ENCODE data around the gene TMEM132D.

TMEM132D gene

GRCh38 chr12:129079719-129080118 is 824.1 kb downstream of the TMEM132D start:
- no peak overlapping the region for H3K4me3 ChIP-seq (ENCODE audit: low read length in 2 of 2)
- no peak overlapping the region for H3K9ac ChIP-seq (ENCODE audit: low read length in 2 of 2)
- H3K27me3 ChIP-seq (ENCODE audit: control insufficient read depth in 1 of 2, insufficient read depth in 2 of 2, low read length in 2 of 2): peaks cover 0 to 2% of the 10 kb centered on the region in 2 donors
- no peaks in the 10 kb centered on the region for H3K36me3 ChIP-seq (ENCODE audit: control insufficient read depth in 2 of 2, insufficient read depth in 2 of 2, low read length in 2 of 2)
- no peak overlapping the region for H3K27ac ChIP-seq (ENCODE audit: low read length)
- H3K9me3 ChIP-seq (ENCODE audit: control insufficient read depth in 2 of 2, low read length in 2 of 2): no peaks in the 10 kb centered on the region
- H3K4me1 ChIP-seq (ENCODE audit: control insufficient read depth, insufficient read depth, low read length): no peaks in the 10 kb centered on the region

GRCh38 chr12:129076441-129077320 is 827.1 kb downstream of the TMEM132D start:
- Histone ChIP-seq H3K4me3 (ENCODE audit: low read length in 2 of 2) (no peak overlapping the region), H3K36me3 (ENCODE audit: control insufficient read depth in 2 of 2, insufficient read depth in 2 of 2, low read length in 2 of 2) (no peaks in the 10 kb centered on the region), H3K9me3 (ENCODE audit: control insufficient read depth in 2 of 2, low read length in 2 of 2) (no peaks in the 10 kb centered on the region), H3K27ac (ENCODE audit: low read length) (no peak overlapping the region), H3K9ac (ENCODE audit: low read length in 2 of 2) (no peak overlapping the region), H3K27me3 (ENCODE audit: control insufficient read depth in 1 of 2, insufficient read depth in 2 of 2, low read length in 2 of 2) (peaks cover 0 to 2% of the 10 kb centered on the region in 2 donors), H3K4me1 (ENCODE audit: control insufficient read depth, insufficient read depth, low read length) (no peaks in the 10 kb centered on the region)

GRCh38 chr12:129075460-129076208 is 828.2 kb downstream of the TMEM132D start:
- H3K9me3 ChIP-seq (ENCODE audit: control insufficient read depth in 2 of 2, low read length in 2 of 2): no peaks in the 10 kb centered on the region
- H3K4me1 ChIP-seq (ENCODE audit: control insufficient read depth, insufficient read depth, low read length): no peaks in the 10 kb centered on the region
- no peak overlapping the region for H3K4me3 ChIP-seq (ENCODE audit: low read length in 2 of 2)
- H3K27ac ChIP-seq (ENCODE audit: low read length): no peak overlapping the region
- H3K9ac ChIP-seq (ENCODE audit: low read length in 2 of 2): no peak overlapping the region
- H3K27me3 ChIP-seq (ENCODE audit: control insufficient read depth in 1 of 2, insufficient read depth in 2 of 2, low read length in 2 of 2): peaks cover 0 to 2% of the 10 kb centered on the region in 2 donors
- H3K36me3 ChIP-seq (ENCODE audit: control insufficient read depth in 2 of 2, insufficient read depth in 2 of 2, low read length in 2 of 2): no peaks in the 10 kb centered on the region

GRCh38 chr12:129074379-129074778 is 829.4 kb downstream of the TMEM132D start:
- H3K36me3 ChIP-seq (ENCODE audit: control insufficient read depth in 2 of 2, insufficient read depth in 2 of 2, low read length in 2 of 2): no peaks in the 10 kb centered on the region
- no peak overlapping the region for H3K9ac ChIP-seq (ENCODE audit: low read length in 2 of 2)
- H3K9me3 ChIP-seq (ENCODE audit: control insufficient read depth in 2 of 2, low read length in 2 of 2): no peaks in the 10 kb centered on the region
- peaks cover 0 to 2% of the 10 kb centered on the region in 2 donors for H3K27me3 ChIP-seq (ENCODE audit: control insufficient read depth in 1 of 2, insufficient read depth in 2 of 2, low read length in 2 of 2)
- no peak overlapping the region for H3K27ac ChIP-seq (ENCODE audit: low read length)
- H3K4me3 ChIP-seq (ENCODE audit: low read length in 2 of 2): no peak overlapping the region
- no peaks in the 10 kb centered on the region for H3K4me1 ChIP-seq (ENCODE audit: control insufficient read depth, insufficient read depth, low read length)

- no peaks in the 10 kb centered on the region for H3K36me3 ChIP-seq (ENCODE audit: control insufficient read depth in 2 of 2, insufficient read depth in 2 of 2, low read length in 2 of 2)
- H3K4me3 ChIP-seq (ENCODE audit: low read length in 2 of 2): no peak overlapping the region
- no peak overlapping the region for H3K9ac ChIP-seq (ENCODE audit: low read length in 2 of 2)
- H3K9me3 ChIP-seq (ENCODE audit: control insufficient read depth in 2 of 2, low read length in 2 of 2): no peaks in the 10 kb centered on the region
- peaks cover 0 to 2% of the 10 kb centered on the region in 2 donors for H3K27me3 ChIP-seq (ENCODE audit: control insufficient read depth in 1 of 2, insufficient read depth in 2 of 2, low read length in 2 of 2)
- H3K4me1 ChIP-seq (ENCODE audit: control insufficient read depth, insufficient read depth, low read length): no peaks in the 10 kb centered on the region
- H3K27ac ChIP-seq (ENCODE audit: low read length): no peak overlapping the region
These were observed 830.5 kb downstream of the TMEM132D start for GRCh38 chr12:129073157-129073915.

- Histone ChIP-seq H3K9ac (ENCODE audit: low read length in 2 of 2) (no peak overlapping the region), H3K27ac (ENCODE audit: low read length) (no peak overlapping the region), H3K36me3 (ENCODE audit: control insufficient read depth in 2 of 2, insufficient read depth in 2 of 2, low read length in 2 of 2) (no peaks in the 10 kb centered on the region), H3K9me3 (ENCODE audit: control insufficient read depth in 2 of 2, low read length in 2 of 2) (no peaks in the 10 kb centered on the region), H3K4me1 (ENCODE audit: control insufficient read depth, insufficient read depth, low read length) (no peaks in the 10 kb centered on the region), H3K27me3 (ENCODE audit: control insufficient read depth in 1 of 2, insufficient read depth in 2 of 2, low read length in 2 of 2) (peaks cover 0 to 2% of the 10 kb centered on the region in 2 donors), H3K4me3 (ENCODE audit: low read length in 2 of 2) (no peak overlapping the region)
These were observed 832.5 kb downstream of the TMEM132D start for GRCh38 chr12:129071362-129071761.

- Histone ChIP-seq H3K27me3 (ENCODE audit: control insufficient read depth in 1 of 2, insufficient read depth in 2 of 2, low read length in 2 of 2) (no peaks in the 10 kb centered on the region), H3K27ac (ENCODE audit: low read length) (no peak overlapping the region), H3K4me1 (ENCODE audit: control insufficient read depth, insufficient read depth, low read length) (no peaks in the 10 kb centered on the region), H3K9ac (ENCODE audit: low read length in 2 of 2) (no peak overlapping the region), H3K9me3 (ENCODE audit: control insufficient read depth in 2 of 2, low read length in 2 of 2) (no peaks in the 10 kb centered on the region), H3K36me3 (ENCODE audit: control insufficient read depth in 2 of 2, insufficient read depth in 2 of 2, low read length in 2 of 2) (no peaks in the 10 kb centered on the region), H3K4me3 (ENCODE audit: low read length in 2 of 2) (no peak overlapping the region)
These were observed 833.9 kb downstream of the TMEM132D start for GRCh38 chr12:129069886-129070285.

- no peak overlapping the region for H3K4me3 ChIP-seq (ENCODE audit: low read length in 2 of 2)
- no peak overlapping the region for H3K9ac ChIP-seq (ENCODE audit: low read length in 2 of 2)
- no peaks in the 10 kb centered on the region for H3K9me3 ChIP-seq (ENCODE audit: control insufficient read depth in 2 of 2, low read length in 2 of 2)
- no peak overlapping the region for H3K27ac ChIP-seq (ENCODE audit: low read length)
- no peaks in the 10 kb centered on the region for H3K4me1 ChIP-seq (ENCODE audit: control insufficient read depth, insufficient read depth, low read length)
- H3K27me3 ChIP-seq (ENCODE audit: control insufficient read depth in 1 of 2, insufficient read depth in 2 of 2, low read length in 2 of 2): no peaks in the 10 kb centered on the region
- no peaks in the 10 kb centered on the region for H3K36me3 ChIP-seq (ENCODE audit: control insufficient read depth in 2 of 2, insufficient read depth in 2 of 2, low read length in 2 of 2)
These were observed 835.1 kb downstream of the TMEM132D start for GRCh38 chr12:129068684-129069083.

- no peak overlapping the region for H3K27ac ChIP-seq (ENCODE audit: low read length)
- H3K27me3 ChIP-seq (ENCODE audit: control insufficient read depth in 1 of 2, insufficient read depth in 2 of 2, low read length in 2 of 2): no peaks in the 10 kb centered on the region
- H3K9me3 ChIP-seq (ENCODE audit: control insufficient read depth in 2 of 2, low read length in 2 of 2): no peaks in the 10 kb centered on the region
- no peaks in the 10 kb centered on the region for H3K36me3 ChIP-seq (ENCODE audit: control insufficient read depth in 2 of 2, insufficient read depth in 2 of 2, low read length in 2 of 2)
- no peak overlapping the region for H3K9ac ChIP-seq (ENCODE audit: low read length in 2 of 2)
- H3K4me3 ChIP-seq (ENCODE audit: low read length in 2 of 2): no peak overlapping the region
- H3K4me1 ChIP-seq (ENCODE audit: control insufficient read depth, insufficient read depth, low read length): no peaks in the 10 kb centered on the region
These were observed 836.3 kb downstream of the TMEM132D start for GRCh38 chr12:129067491-129067890.

GRCh38 chr12:129064209-129064855 is 839.5 kb downstream of the TMEM132D start:
- Histone ChIP-seq H3K9me3 (ENCODE audit: control insufficient read depth in 2 of 2, low read length in 2 of 2) (peaks cover 0 to 3% of the 10 kb centered on the region in 2 donors), H3K9ac (ENCODE audit: low read length in 2 of 2) (no peak overlapping the region), H3K4me3 (ENCODE audit: low read length in 2 of 2) (no peak overlapping the region), H3K4me1 (ENCODE audit: control insufficient read depth, insufficient read depth, low read length) (no peaks in the 10 kb centered on the region), H3K27me3 (ENCODE audit: control insufficient read depth in 1 of 2, insufficient read depth in 2 of 2, low read length in 2 of 2) (no peaks in the 10 kb centered on the region), H3K27ac (ENCODE audit: low read length) (no peak overlapping the region), H3K36me3 (ENCODE audit: control insufficient read depth in 2 of 2, insufficient read depth in 2 of 2, low read length in 2 of 2) (no peaks in the 10 kb centered on the region)
